Osteoblast (primary cell): ENCODE measurements around the gene ZNF791. TPM values are rescaled to one million over a fixed set of nuclear protein-coding genes. Genes with fewer than 3 reads are reported as not detected.
"Not testable (repeated sequence)": the region's sequence is repeated elsewhere in the genome, so short reads cannot be mapped to it uniquely, and the experiment has no call there.

Source experiments
- DNase-seq: peaks from one replicate; pipeline ENCODE4 v3.0.0; 2011; ENCODE audit warnings: low spot score, mixed read lengths; ENCODE audit not compliant: insufficient read length; ENCODE audit errors: missing footprints
- H2AFZ ChIP-seq: 2 replicates; pipeline ENCODE4 v1.6.0; 2011; ENCODE audit warnings: mild to moderate bottlenecking, low read length
- H3K27ac ChIP-seq: 2 replicates; pipeline ENCODE4 v1.5.1; 2011; ENCODE audit warnings: mild to moderate bottlenecking, low read depth, low read length, moderate library complexity
- H3K27me3 ChIP-seq: 2 replicates; pipeline ENCODE4 v1.6.0; 2012; ENCODE audit warnings: mild to moderate bottlenecking, control low read depth, inconsistent platforms, low read length, moderate library complexity; ENCODE audit not compliant: insufficient read depth
- H3K36me3 ChIP-seq: 2 replicates; pipeline ENCODE4 v1.5.1; 2011; ENCODE audit warnings: mild to moderate bottlenecking, low read length, control low read depth, moderate library complexity; ENCODE audit not compliant: insufficient read depth
- H3K4me1 ChIP-seq: 2 replicates; pipeline ENCODE4 v1.5.1; 2011; ENCODE audit warnings: mild to moderate bottlenecking, low read length, control low read depth, moderate library complexity; ENCODE audit not compliant: insufficient read depth
- H3K4me2 ChIP-seq: 2 replicates; pipeline ENCODE4 v1.6.0; 2011; ENCODE audit warnings: mild to moderate bottlenecking, low read length; ENCODE audit not compliant: insufficient read depth
- H3K4me3 ChIP-seq: fragments of 200-600 bp; sonication (generic); 3 replicates; pipeline ENCODE4 v1.5.1; 2012; ENCODE audit warnings: mild to moderate bottlenecking, low read length, inconsistent platforms; ENCODE audit not compliant: insufficient read depth
- H3K79me2 ChIP-seq: 2 replicates; pipeline ENCODE4 v1.6.0; 2012; ENCODE audit warnings: mild to moderate bottlenecking, low read length, control low read depth, inconsistent platforms; ENCODE audit not compliant: insufficient read depth
- H3K9me3 ChIP-seq: 2 replicates; pipeline ENCODE4 v1.5.1; 2011; ENCODE audit warnings: low read depth, low read length, control low read depth
- H4K20me1 ChIP-seq: 2 replicates; pipeline ENCODE4 v1.6.0; 2012; ENCODE audit warnings: mild to moderate bottlenecking, low read length, control low read depth; ENCODE audit not compliant: insufficient read depth
- CTCF ChIP-seq: IDR thresholded peaks from 2 replicates; pipeline ENCODE4 v1.5.1; 2011; ENCODE audit warnings: mild to moderate bottlenecking, low read depth, low read length, moderate library complexity; ENCODE audit errors: extremely low read depth
- total RNA-seq: library from RNA; depleted of rRNA; stranded (reverse); fragments of >200 nt; gene quantifications from 2 replicates; pipeline ENCODE4 v1.2.3, GENCODE V29; 2012

Gene ZNF791
- total RNA-seq, 1 donor: 16.6 TPM

- Histone ChIP-seq H3K27ac (no peak overlapping the region), H3K4me2 (no peak overlapping the region), H3K79me2 (no peaks in the 10 kb centered on the region), H3K4me1 (no peaks in the 10 kb centered on the region), H3K9me3 (no peaks in the 10 kb centered on the region), H4K20me1 (no peaks in the 10 kb centered on the region), H2AFZ (no peak overlapping the region), H3K27me3 (no peaks in the 10 kb centered on the region), H3K4me3 (no peak overlapping the region), H3K36me3 (no peaks in the 10 kb centered on the region)
- DNase-seq: peak; percentile 56
- no peak for TF ChIP-seq CTCF
Observed at GRCh38 chr19:12642506-12642905, 31.8 kb downstream of the ZNF791 start.

DNA sequence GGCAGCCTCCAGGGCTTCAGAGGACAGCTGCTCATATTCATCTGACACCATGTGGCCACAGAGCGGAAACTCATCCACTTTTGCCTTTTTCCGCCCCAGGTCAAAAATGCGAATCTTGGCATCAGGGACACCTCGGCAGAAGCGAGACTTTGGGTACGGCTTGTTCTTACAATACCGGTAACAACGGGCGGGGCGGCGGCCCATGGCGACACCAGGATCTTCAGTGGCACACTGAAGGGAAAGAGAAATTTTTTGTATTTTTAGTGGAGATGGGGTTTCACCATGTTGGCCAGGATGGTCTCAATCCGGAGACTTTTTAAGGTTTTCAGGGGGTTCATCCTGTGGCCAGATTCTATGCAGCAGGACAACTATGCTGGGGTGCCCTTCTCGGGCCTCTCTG is 33.0 kb downstream of the ZNF791 start:
- H3K27ac ChIP-seq, H4K20me1 ChIP-seq, H3K4me3 ChIP-seq, H2AFZ ChIP-seq, H3K79me2 ChIP-seq, H3K27me3 ChIP-seq, H3K4me2 ChIP-seq, DNase-seq, H3K4me1 ChIP-seq, H3K9me3 ChIP-seq, H3K36me3 ChIP-seq: not testable (repeated sequence)

DNA sequence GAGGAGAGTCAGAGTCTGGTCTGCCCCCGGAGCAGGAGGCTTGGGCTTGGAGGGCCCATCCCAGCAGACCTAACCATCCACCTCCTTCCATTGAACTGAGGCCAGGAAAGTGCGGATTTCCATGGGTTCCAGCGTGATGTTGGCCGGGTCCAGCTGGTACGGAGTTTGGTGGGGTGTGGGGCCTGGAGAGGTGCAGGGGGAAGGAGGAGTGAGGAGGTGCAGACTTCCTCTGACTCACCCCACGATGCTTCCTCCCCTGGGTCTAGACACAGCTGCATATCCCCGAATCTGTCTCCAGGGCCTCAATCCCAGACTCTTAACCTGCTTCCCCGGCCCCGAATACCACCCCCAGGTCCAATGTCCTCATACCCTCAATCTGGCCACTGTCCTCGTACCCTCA is 35.8 kb downstream of the ZNF791 start:
- H3K36me3 ChIP-seq: no peaks in the 10 kb centered on the region
- H2AFZ ChIP-seq: no peak overlapping the region
- H3K27me3 ChIP-seq: no peaks in the 10 kb centered on the region
- H4K20me1 ChIP-seq: no peaks in the 10 kb centered on the region
- no peak overlapping the region for H3K27ac ChIP-seq
- H3K4me1 ChIP-seq: no peaks in the 10 kb centered on the region
- peak; percentile 47 for DNase-seq
- no peaks in the 10 kb centered on the region for H3K9me3 ChIP-seq
- no peak overlapping the region for H3K4me3 ChIP-seq
- TF ChIP-seq CTCF: no peak
- H3K4me2 ChIP-seq: no peak overlapping the region
- H3K79me2 ChIP-seq: no peaks in the 10 kb centered on the region

DNA sequence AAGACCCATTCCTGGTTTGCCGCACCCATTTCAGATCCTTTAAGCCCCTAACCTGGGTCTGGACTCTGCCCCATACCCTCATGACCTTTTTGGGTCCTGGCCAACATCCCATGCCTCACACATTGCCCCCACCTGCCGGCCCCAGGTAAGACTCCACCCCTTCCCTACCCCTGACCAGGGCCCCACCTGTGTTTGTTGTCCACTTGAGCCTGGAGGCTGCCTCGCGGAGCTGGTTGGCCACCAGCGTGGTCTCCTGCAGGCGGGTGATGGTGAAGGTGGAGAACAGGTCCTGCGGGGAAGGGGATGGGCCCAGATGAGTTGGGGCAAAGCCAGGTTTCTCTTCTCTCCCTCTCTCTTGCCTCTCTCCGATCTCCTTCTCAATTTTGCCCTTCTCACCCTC is 36.3 kb downstream of the ZNF791 start:
- H3K27me3 ChIP-seq: no peaks in the 10 kb centered on the region
- no peaks in the 10 kb centered on the region for H3K36me3 ChIP-seq
- H3K4me3 ChIP-seq: no peak overlapping the region
- no peak overlapping the region for H3K4me2 ChIP-seq
- no peak for DNase-seq
- no peak for TF ChIP-seq CTCF
- H2AFZ ChIP-seq: no peak overlapping the region
- no peaks in the 10 kb centered on the region for H3K4me1 ChIP-seq
- H3K27ac ChIP-seq: no peak overlapping the region
- no peaks in the 10 kb centered on the region for H3K79me2 ChIP-seq
- H3K9me3 ChIP-seq: no peaks in the 10 kb centered on the region
- H4K20me1 ChIP-seq: no peaks in the 10 kb centered on the region
